GM18951 (cell line): ENCODE measurements around the gene KLHL29.

Experiments
- POLR2A ChIP-seq: IDR thresholded peaks from 4 replicates; pipeline ENCODE4 v1.6.1; 2011; ENCODE audit warnings: mild to moderate bottlenecking; ENCODE audit not compliant: insufficient read length, insufficient read depth; ENCODE audit errors: extremely low read depth
- in situ Hi-C: fragments of 300-500 bp; cut with MboI; formaldehyde crosslinking; loops from one replicate; pipeline ENCODE4 v1.12.0; 2022; ENCODE audit warnings: low sequenced_read_pairs, mixed read lengths, inconsistent platforms; ENCODE audit not compliant: unreplicated experiment

Gene KLHL29

DNA sequence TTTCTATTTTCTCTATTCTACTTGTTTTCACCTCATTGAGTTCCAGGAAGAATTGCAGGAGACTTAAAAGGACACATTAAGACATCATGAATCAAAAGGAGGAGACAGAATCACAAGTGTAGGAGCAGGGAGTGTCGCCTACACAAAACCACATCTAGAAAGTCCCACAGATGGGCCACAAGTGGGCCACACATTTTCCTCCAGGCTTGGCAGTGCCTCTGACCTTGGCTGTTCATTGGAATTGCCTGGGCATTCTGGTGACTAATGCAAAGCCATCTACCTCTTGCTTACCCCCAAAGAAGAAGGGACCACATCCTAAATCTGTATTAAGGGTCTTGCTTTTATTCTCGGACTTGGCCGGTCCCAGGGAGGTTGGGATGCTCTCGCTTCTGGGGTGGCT lies 103.6 kb downstream of the KLHL29 start:
- in situ Hi-C loops: no loop called here
- no peak for TF ChIP-seq POLR2A

DNA sequence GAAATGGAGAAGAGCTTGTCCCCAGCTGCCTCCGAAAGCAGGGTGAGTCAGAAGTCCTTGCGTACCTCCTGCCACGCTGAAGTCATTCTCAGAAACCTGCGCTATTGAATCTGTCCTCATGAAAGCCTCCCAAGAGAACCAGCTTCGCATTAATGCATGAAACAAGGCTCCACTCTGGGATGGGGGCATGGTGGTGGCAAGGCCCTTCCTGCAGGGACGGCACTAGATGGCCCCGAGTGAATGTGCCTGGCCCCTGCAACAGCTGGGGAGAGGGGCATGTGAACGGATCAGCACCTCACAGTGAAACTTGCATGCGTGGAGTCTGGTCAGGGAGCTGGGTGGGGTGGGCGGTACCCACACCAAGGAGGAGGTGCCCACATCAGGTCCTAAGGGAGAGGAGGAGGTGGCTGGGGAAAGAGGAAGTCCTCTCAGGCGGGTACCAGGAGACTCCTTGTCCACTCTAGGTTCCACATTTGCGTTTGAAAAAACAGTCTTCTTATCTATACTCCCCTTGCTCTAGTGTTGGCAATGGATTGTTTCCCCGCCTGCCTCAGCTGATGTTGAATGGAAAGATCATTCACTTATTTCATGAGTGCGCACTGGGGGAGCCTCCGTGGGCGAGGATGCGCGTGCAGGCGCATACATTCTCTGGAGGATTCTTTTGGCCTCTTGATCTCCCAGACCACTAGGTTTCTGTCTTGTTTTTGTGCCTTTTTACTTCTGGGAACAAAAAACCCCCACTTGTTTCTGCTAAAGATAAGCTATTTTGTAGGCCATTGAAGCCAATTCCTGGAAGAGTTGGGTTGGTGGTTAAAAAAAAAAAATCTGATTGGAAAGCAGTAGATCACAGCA lies 104.7 kb downstream of the KLHL29 start:
- no peak for TF ChIP-seq POLR2A
- in situ Hi-C loops: no loop called here

DNA sequence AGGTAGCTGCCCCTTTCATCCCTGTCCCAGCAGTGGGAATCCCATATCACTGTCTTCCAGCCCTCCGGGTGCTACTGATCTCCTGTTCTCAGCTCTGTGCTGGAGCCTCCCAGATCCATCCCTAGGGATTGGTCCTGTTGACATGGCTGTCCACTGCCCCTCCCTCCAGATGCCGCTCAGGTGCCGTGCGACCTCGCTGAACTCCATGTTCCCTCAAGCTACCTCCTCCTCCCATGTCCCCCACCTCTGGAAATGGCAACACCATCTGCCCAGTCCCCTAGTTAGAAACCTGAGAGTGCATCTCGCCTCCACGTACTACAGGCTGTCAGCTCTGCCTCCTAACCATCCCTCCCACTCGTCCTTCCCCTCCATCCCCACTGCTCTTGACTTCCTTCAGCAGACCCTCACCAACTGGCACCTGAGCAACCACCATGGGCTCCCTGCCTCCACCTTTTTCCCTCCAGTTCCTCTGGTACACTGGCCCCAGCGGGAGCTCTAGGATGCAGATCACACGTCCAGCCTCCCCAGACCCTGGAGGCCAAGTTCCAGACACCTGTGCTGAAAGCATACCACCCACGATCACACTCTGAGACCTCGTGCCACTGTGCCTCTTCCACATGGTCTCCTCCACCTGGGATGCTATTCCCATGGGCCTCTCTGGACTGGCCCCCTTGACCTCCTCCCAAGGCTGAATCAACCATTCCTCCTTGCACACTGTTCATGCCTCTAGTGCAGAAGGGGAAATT lies 106.8 kb downstream of the KLHL29 start:
- TF ChIP-seq POLR2A: no peak
- in situ Hi-C loops: no loop called here

DNA sequence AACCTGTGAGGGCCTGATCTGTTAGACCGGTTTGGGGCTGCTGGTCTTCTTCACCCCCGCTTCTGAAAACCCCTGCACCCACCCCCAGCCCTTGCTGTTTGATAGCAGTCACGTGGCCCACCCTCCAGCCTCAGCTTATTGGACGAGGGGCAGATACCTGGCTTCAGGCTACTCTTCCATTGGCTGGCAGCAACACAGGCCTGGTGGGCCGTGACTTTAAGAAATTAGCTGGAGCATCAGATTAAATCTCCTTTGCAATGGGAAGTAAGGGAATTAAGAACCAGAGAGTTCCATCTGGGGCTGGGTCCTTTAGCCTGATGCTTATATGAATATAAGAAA lies 107.3 kb downstream of the KLHL29 start:
- no peak for TF ChIP-seq POLR2A
- in situ Hi-C loops: no loop called here

DNA sequence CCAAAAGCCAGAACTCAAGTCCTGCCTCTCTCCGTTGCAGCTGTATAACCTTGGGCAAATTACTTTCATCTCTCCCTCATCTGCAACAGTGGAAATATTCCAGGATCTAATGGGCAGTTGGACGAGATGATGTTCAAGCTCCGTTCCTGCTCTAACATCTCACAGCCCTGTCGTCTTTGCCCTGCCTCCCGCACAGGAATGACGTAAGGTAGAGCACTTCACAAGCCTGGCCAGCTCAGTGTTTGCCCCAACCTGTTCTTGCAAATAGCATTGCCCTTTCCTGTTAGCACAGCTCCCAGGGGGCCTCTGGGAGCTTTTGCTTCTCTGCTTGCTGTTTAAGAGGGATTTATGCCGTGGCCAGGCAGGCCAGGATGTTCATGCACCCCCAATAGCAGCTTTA lies 107.9 kb downstream of the KLHL29 start:
- in situ Hi-C loops: no loop called here
- no peak for TF ChIP-seq POLR2A

GRCh38 chr2:23493846-23494245 lies 108.9 kb downstream of the KLHL29 start:
- no peak for TF ChIP-seq POLR2A
- in situ Hi-C loops: no loop called here

DNA sequence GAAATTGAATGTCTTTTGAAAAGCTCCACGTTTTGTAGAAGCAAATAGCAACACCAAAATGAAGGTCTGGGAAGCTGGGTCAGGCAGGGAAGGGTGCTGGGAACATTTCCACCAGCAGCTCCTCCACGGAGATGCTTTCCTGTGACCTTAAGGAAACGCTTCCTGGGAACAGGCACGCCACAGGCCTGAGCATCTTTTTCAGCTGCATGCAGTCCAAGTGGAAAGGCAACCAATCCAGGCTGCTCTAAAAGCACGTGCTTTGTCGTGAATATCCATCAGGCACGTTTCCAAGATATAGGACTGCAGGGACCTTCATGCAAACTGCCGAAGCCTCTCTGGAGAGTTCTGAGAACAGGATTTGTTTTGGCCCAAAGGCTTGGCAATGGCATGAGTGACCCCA lies 109.3 kb downstream of the KLHL29 start:
- in situ Hi-C loops: no loop called here
- no peak for TF ChIP-seq POLR2A

- no peak for TF ChIP-seq POLR2A
- in situ Hi-C loops: no loop called here
Observed at GRCh38 chr2:23495661-23496114, 110.7 kb downstream of the KLHL29 start.

- no peak for TF ChIP-seq POLR2A
- in situ Hi-C loops: no loop called here
Observed at GRCh38 chr2:23496456-23496855, 111.5 kb downstream of the KLHL29 start.

DNA sequence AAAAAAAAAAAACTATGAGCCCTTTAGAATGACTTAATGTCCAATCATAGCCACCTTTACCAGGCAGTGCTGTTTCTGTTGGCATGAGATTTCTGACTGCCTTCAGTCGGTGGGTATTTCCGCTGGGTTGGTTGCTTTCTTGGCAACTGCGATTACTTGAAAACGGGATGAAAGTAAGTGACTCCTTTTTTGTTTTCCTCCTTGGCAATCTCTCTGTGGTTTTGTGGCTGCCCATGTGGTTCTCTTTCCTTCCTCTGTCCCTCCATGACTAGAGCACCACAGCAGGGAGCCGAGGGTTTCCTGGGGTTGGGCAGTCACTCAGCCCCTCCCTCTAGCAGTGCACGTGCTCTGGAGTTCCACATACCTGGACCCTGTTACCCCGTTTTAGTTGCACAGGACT lies 112.1 kb downstream of the KLHL29 start:
- in situ Hi-C loops: no loop called here
- TF ChIP-seq POLR2A: no peak

DNA sequence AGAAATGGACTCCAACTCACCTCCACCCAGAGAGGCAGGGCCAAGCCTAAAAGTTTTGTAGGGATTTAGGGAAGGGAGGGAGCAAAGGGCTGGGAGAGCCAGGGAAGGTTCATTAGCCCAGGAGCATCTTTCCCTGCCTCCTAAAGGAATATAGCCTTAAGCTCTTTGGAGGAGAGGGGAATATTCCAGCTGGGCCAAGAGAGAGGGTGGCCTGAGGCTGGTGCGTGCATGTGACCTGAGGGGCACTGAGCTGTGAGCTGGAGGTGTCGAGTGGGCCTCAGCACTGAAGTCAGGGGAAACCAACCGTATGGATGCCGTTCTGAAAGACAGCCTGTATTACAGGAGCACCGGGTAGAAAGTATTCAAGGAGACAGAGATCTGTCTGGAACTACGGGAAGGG lies 112.6 kb downstream of the KLHL29 start:
- in situ Hi-C loops: no loop called here
- TF ChIP-seq POLR2A: no peak

DNA sequence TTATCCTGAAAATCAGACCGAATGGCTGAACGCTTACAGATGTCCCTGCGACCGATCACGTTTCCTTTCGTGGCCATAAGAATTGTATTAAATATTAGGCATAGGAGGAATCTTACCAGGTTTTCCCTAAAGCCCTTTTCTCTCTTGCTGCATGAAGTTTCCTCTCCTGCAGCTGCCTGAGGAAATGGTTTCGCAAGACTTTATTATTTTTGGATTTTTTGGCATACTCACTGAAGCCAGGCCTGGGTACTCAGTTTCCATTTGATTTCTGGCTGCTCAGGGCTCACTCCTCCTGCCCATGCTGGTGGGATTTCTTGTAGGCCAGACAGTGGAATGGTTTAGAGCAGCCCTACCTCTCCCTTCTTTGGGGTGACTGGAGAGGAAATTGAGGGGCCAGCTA lies 114.0 kb downstream of the KLHL29 start:
- TF ChIP-seq POLR2A: no peak
- in situ Hi-C loops: no loop called here

GRCh38 chr2:23499439-23499838 lies 114.5 kb downstream of the KLHL29 start:
- in situ Hi-C loops: no loop called here
- TF ChIP-seq POLR2A: no peak

GRCh38 chr2:23500836-23501235 lies 115.9 kb downstream of the KLHL29 start:
- in situ Hi-C loops: no loop called here
- no peak for TF ChIP-seq POLR2A

DNA sequence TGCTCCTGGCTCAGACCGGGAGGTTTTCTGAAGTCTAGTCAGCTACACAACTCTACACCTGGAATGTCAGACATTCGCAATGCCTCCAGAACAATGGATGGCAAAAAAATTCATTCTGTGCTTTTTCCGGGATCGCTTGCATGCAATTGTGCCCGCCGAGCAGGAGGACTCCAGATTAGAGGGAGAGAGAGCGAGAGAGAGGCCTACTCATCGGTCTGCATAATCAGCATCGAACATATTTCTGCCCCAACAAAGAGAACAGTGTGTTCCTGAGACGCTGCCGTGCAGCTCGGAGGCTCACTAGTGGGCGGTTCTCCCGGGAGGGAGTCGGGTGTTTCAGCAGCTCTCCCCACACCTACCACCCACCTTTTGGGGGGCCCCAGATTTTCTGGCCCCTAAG lies 117.1 kb downstream of the KLHL29 start:
- in situ Hi-C loops: no loop called here
- TF ChIP-seq POLR2A: no peak

DNA sequence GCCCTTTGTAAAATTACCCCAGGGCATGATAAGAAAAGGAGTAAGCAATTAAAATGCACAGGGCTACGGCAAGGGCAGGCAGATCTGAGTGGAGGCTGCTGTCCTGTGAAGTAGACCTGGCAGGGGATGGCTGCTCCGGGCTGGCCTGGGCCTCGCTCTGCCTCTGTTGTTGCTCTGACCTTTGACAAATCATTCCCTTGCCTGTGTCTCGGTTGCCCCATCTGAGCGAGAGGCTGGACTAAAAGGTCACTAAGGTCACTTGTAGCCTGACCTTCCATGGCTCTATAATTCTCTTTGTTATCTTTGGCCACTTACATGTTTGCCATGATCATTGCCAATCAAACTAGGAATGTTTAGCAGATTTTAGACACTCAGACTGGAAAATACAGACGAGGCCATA lies 118.1 kb downstream of the KLHL29 start:
- TF ChIP-seq POLR2A: no peak
- in situ Hi-C loops: no loop called here
